AG04449 (cell line): ENCODE measurements around the gene GSTM5.

ENCODE experiments used
- CTCF ChIA-PET: fragments of 350-600 bp; formaldehyde crosslinking; extraction: SDS; loops from one replicate; lab custom pipeline; 2021; ENCODE audit warnings: antibody characterized with exemption; lab: Yijun Ruan, JAX
- POLR2A ChIA-PET: fragments of 400-600, 350-600 bp; formaldehyde crosslinking; extraction: SDS; loops from one replicate; lab custom pipeline; 2020; ENCODE audit warnings: antibody characterized with exemption, inconsistent platforms; lab: Yijun Ruan, JAX
- DNase-seq: peaks from one replicate; pipeline ENCODE4 v3.0.0-alpha.2; 2010; ENCODE audit warnings: low read depth, low spot score
- H3K4me3 ChIP-seq: 2 replicates; pipeline ENCODE4 v1.5.1; 2011; ENCODE audit warnings: low read depth, mild to moderate bottlenecking, control low read depth, low read length
- CTCF ChIP-seq: IDR thresholded peaks from one replicate; pipeline ENCODE4 v1.5.1; 2011; ENCODE audit warnings: mild to moderate bottlenecking, moderate library complexity, low read length, control low read depth, inconsistent platforms; ENCODE audit not compliant: insufficient read depth; ENCODE audit errors: missing control alignments

Gene GSTM5

GRCh38 chr1:109756848-109757521, 44.9 kb downstream of the GSTM5 start:
- no peak for DNase-seq
- ChIA-PET POLR2A (no interaction called here), CTCF (interaction anchor here (0.7 to 7.5 kb wide), 3 partner anchors 8 to 254 kb away, joined by 3 to 37 read pairs (median 6); no protein-coding TSS in a partner anchor)
- no peak for TF ChIP-seq CTCF
- no peak overlapping the region for H3K4me3 ChIP-seq

GRCh38 chr1:109757936-109758786, 46.1 kb downstream of the GSTM5 start:
- POLR2A ChIA-PET: no interaction called here
- CTCF ChIA-PET: interaction anchor here (0.8 to 7.5 kb wide), 2 partner anchors 16 to 226 kb away, joined by 3 to 37 read pairs; partner anchors contain the start of gene AHCYL1

DNA sequence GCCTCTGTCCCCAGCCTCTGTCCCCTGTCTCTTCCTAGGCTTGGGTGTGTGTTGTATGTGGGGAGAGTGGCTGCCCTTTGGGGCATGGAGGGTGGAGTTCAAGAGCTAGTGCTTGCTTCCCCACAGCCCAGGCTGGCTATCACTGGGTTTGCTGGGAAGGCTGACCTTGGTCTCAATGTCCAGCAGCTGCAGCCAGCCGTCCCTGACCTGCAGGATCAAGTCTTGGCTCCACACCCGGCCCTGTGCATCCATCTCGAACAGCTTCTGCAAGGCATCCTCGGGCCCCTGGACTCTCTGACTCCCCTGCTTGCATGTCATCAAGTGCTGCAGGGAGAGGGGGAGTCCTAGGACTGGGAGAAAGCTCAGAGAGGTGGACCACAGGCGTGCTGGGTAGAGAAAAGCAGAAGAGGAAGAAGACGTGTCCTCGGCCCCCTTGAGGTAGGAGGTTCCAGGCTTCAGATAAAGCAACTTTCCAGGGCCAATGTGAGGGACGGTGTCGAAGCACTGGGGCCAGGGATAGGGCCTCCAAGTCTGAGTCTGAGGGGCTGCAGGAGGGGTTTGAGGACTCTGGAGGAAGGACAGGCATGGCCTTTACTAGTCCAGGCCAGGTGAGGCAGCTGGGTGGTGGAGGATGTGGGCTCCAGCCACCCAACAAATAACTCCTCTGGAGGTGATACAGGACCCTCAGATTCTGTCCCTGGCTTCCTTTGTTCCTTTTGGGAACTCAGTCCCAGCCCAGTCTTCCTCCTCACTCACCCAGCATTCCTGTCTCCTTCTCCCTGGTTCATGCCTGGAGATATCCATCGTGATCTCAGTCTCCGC, 47.7 kb downstream of the GSTM5 start:
- CTCF ChIA-PET: interaction anchor here (1.3 to 2.4 kb wide), 6 partner anchors 10 to 224 kb away, joined by 3 to 14 read pairs (median 7); partner anchors contain the start of gene AHCYL1
- POLR2A ChIA-PET: no interaction called here
- TF ChIP-seq CTCF: no peak
- DNase-seq: no peak
- H3K4me3 ChIP-seq: no peak overlapping the region

More at GRCh38 chr1:109757936-109758786, 46.1 kb downstream of the GSTM5 start:
- no peak for TF ChIP-seq CTCF
- no peak overlapping the region for H3K4me3 ChIP-seq
- no peak for DNase-seq

GRCh38 chr1:109760581-109761226, 48.7 kb downstream of the GSTM5 start:
- POLR2A ChIA-PET: no interaction called here
- no peak for TF ChIP-seq CTCF
- CTCF ChIA-PET: interaction anchor here (1.6 to 2.4 kb wide), 4 partner anchors 13 to 223 kb away, joined by 4 to 14 read pairs (median 8); partner anchors contain the start of gene AHCYL1

GRCh38 chr1:109761227-109762038, 49.4 kb downstream of the GSTM5 start:
- no peak for TF ChIP-seq CTCF
- CTCF ChIA-PET: interaction anchor here (0.8 to 5.1 kb wide), 6 partner anchors 11 to 223 kb away, joined by 3 to 41 read pairs (median 8); partner anchors contain the start of gene AHCYL1
- no peak for DNase-seq
- no peak overlapping the region for H3K4me3 ChIP-seq
- POLR2A ChIA-PET: no interaction called here

More at GRCh38 chr1:109760581-109761226, 48.7 kb downstream of the GSTM5 start:
- H3K4me3 ChIP-seq: no peak overlapping the region
- no peak for DNase-seq
